Urinary bladder (tissue), 4 donors: ENCODE measurements around the gene HNRNPA3. TPM values are rescaled to one million over a fixed set of nuclear protein-coding genes. Genes with fewer than 3 reads are reported as not detected.

Experiments used
- DNase-seq: peaks from one replicate; pipeline ENCODE4 v3.0.0-alpha.2; 2015; ENCODE audit errors: extremely low spot score
- H3K27ac ChIP-seq: one replicate; pipeline ENCODE4 v1.5.1; 2013; ENCODE audit warnings: low read depth, mild to moderate bottlenecking, moderate library complexity
- H3K36me3 ChIP-seq: one replicate; pipeline ENCODE4 v1.6.1; 2013; ENCODE audit warnings: mild to moderate bottlenecking, moderate library complexity; ENCODE audit not compliant: insufficient read depth
- H3K4me1 ChIP-seq: one replicate; pipeline ENCODE4 v1.6.1; 2013; ENCODE audit warnings: mild to moderate bottlenecking, moderate library complexity; ENCODE audit not compliant: insufficient read depth
- H3K4me3 ChIP-seq: one replicate; pipeline ENCODE4 v1.5.1; 2013; ENCODE audit warnings: low read depth, low read length
- WGBS: extraction: QIAGEN DNeasy Blood & Tissue Kit; methylation state at CpG from one replicate; pipeline ENCODE4 v1.1.7; 2013; 5-methylcytosine and 5-hydroxymethylcytosine counted together
- polyA plus RNA-seq: library from polyadenylated mRNA; stranded (reverse); fragments of 200-250 nt; gene quantifications from one replicate; pipeline ENCODE4 v1.2.3, GENCODE V29; 2013
- total RNA-seq: library from RNA; depleted of rRNA; stranded (reverse); fragments of >200 nt; gene quantifications from one replicate; pipeline ENCODE4 v1.2.3, GENCODE V29; 2014
- donor health status: healthy with polysubstance abuse.
- donor health status: healthy.

The HNRNPA3 gene
- total RNA-seq (129 TPM), polyA plus RNA-seq (160 TPM)

DNA sequence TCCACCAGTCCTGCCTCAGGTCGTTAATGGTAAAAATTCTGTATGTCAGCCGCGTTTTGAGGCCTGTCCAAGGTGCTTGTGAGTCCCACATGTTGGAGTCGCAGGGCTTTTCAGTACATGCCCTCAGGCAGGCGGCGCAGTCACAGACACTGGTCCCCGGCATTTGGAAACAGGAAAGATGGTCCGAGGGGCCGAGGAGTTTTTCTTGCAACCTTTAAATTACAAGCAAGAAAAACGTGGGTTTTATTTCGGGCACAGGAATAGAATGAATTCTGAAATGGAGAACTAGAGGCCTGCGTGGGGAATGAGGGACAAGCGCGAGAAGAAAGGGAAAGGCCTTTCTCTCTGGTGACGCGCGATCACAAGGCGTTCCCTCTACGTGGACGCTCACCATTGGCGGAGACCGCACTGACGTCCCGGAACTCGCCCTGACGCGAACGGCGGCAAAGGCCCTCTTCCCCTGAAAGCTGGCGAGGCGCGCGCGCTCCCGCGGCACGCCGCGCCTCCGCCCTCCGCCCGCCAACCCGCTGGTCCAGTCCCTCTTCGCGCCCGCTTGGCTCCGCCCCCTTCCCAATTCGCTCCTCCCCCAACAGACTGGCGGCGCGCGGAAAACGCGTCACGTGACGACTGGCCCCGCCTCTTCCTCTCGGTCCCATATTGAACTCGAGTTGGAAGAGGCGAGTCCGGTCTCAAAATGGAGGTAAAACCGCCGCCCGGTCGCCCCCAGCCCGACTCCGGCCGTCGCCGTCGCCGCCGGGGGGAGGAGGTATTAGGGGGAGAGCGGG, at the start of gene HNRNPA3:
HNRNPA3 (plus strand) TSS at position 689 of the 785 bp plus-strand sequence; CDS start at position 695, 6 bp downstream.
- 5% methylated on average over 74 of the region's 74 CpGs for WGBS
- Histone ChIP-seq H3K36me3 (peaks cover 2% of the 10 kb centered on the region), H3K4me3 (peak within 1 kb of the TSS; percentile 88), H3K4me1 (no peaks in the 10 kb centered on the region), H3K27ac (peak within 1 kb of the TSS; percentile 100)
- peak; percentile 95 for DNase-seq

DNA sequence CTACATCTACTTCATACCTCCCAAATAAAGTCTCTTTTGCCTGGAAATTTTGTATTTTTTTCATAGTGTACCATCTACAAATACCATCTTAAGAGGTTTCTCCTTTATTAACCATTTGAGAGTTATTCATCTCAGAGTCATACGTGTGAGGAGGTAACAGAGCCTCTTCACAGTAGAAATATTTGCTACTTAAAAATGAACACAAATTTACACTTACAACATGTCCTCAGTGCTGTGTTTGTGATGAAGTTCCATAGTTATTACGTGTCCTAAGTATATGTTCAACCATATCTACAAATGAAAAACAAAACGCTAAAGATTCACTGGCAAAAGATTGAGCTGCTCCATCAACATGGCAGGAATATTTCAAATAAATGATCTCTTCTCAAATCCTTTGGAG, 48.5 kb upstream of the HNRNPA3 start:
- DNase-seq: no peak
- Histone ChIP-seq H3K36me3 (no peaks in the 10 kb centered on the region), H3K4me3 (no peak overlapping the region), H3K27ac (peak overlapping the region; percentile 38), H3K4me1 (no peaks in the 10 kb centered on the region)
- 13% methylated on average over 3 of the region's 3 CpGs for WGBS

DNA sequence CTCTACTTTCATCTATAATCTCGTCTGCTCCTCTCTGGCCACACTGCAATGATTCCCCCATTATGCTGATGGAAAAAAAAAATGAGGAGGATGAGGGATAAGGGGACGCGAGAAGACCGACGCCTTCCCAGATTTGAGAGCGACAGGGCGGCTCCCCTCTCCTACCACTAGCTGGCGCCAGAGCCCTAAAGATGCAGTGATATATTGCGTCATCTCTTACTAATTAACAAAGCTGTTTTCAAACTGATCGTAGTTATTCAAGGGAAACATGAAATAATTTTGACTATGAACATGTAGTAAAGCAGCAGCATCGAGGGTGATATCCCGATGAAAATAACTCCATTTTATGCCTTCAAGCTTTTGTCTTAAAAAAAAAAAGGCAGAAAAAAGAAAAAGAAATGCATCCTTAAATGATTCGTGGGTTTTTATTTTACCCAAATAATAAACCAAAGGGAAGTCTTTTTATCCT, 48.0 kb upstream of the HNRNPA3 start:
- peak overlapping the region; percentile 85 for H3K27ac ChIP-seq
- DNase-seq: peak; percentile 83
- H3K4me3 ChIP-seq: no peak overlapping the region
- no peaks in the 10 kb centered on the region for H3K36me3 ChIP-seq
- no peaks in the 10 kb centered on the region for H3K4me1 ChIP-seq
- under 1% methylated on average over 13 of the region's 13 CpGs for WGBS

DNA sequence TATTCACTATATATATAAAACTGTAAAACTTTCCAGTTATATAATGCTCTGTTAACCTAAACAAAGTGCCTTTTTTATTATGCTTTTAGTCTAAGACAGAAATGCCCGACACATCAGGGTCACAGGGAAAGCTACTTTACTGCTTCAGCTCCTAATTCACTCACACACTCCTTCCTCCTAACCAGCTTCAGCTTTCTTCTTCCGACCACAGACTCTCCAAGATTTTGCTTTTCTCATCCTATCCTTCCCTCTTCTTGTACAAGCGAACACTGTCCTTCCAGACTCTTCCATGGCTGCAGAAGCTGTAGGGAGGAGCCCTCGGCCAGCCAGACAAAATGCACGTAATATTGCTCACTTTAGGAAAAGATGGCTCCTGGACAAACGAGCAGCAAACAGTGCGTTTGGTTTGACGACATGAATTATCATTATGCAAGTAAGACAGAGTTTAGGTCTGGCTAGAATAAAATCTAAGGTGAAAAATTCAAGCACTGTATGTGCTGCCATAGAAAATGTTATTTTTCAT, 47.5 kb upstream of the HNRNPA3 start:
- 3% methylated on average over 8 of the region's 8 CpGs for WGBS
- DNase-seq: peak; percentile 57
- H3K36me3 ChIP-seq: no peaks in the 10 kb centered on the region
- peak overlapping the region; percentile 85 for H3K27ac ChIP-seq
- H3K4me1 ChIP-seq: no peaks in the 10 kb centered on the region
- H3K4me3 ChIP-seq: peak overlapping the region; percentile 33

DNA sequence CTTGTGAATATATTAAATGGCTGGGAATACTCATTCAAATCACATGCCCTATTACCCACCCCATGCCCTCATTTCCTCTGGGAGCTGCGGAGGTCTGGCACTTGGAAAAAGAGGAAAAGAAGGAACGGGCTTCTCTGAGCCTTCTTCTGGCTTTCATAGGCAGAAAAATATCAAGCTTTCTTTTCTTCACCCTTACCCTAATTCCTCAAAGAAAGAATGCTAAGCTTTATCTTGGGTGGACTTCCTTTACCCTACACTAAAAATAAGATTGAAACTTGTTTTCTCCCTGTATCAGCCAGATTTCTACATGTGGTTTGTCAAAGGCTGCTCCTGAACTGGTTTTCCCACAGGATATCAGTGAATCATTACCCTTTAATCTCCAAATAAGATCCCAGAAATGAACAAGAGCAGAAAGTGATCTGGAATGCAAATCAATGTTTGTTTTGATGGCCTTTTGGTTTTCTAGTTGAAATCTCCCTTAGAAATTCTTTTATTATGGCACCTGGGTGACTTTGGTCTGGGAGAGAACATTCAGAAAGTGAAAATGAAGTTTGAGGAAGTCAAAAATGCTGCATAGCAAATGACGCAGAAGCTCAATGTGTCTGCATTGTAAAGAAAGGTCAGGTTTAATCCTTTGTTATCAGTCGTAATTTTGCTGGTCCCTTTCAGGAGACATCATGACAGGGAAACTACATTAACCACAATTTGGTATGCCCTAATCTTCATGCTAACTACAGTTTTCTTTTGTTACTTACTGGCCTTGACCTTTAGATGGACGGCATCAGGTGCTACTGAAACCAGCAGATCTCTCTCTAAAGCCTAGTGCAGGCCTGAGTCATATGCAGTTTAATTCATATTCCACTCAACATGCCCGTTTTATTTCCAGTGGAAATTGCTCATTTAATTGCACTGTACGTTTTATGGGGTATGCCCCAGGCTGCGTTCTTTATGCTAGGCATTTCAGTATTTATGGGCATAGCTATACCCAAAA, 46.6 kb upstream of the HNRNPA3 start:
- Histone ChIP-seq H3K4me1 (no peaks in the 10 kb centered on the region), H3K4me3 (no peak overlapping the region), H3K36me3 (no peaks in the 10 kb centered on the region), H3K27ac (peak overlapping the region; percentile 78)
- DNase-seq: no peak
- WGBS: 42% methylated on average over 8 of the region's 8 CpGs

DNA sequence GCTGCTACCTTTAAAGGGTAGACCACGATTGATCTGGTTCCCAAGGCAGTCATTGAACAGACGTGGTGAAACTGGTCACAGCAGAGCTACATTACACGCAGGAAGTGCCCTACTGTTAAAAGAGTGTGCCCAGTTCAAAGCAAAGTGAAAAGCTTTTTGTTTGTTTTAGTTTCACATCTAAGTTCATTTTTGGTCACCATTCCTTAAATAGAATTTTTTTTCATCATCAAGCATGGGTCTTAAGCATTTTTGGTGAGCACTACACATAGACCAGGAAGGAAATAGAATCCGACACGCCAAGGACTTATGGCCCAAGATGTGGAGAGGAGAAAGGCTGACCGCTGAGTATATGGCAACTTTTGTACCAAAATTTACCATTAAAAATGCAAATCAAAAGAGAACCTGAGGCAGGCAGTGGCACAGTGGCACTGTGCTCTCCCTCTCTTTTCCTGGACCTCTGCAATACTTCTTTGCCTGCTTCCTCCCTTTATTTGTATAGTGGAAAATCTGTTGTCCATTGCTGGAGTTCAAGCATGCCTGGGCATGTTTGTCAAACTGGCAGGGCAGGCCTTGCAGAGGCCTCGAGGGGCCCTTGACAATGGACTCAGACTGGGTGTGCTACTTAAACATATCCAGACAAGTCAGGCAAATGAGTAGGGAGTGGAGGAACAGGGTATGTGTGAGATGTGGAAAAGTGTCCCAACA, 42.6 kb upstream of the HNRNPA3 start:
- Histone ChIP-seq H3K4me1 (no peaks in the 10 kb centered on the region), H3K27ac (peak overlapping the region; percentile 83), H3K36me3 (no peaks in the 10 kb centered on the region), H3K4me3 (no peak overlapping the region)
- 79% methylated on average over 7 of the region's 7 CpGs for WGBS
- DNase-seq: peak; percentile 82

DNA sequence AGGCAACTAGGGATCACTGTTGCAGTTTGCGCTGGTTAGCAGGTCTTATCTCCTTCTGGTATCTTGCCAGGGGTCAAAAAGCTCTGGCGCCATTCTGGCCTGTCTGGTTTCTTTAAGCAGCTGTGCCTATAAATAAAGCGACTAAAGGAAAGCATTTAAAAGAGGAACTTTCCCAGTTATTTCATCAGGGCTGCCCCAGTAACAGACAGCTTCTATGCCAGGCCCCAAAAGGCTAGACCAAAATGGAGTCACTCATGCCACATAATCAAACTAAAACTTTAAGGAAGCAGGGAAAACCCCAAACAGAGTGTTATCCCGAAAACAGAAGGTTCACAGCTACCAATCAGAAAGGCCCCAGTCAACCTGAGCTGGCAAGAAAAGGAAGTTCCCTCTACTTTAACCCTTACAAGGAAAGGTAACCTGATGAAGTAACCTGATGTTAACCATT, 41.2 kb upstream of the HNRNPA3 start:
- no peak for DNase-seq
- Histone ChIP-seq H3K27ac (no peak overlapping the region), H3K36me3 (no peaks in the 10 kb centered on the region), H3K4me3 (no peak overlapping the region), H3K4me1 (no peaks in the 10 kb centered on the region)
- 48% methylated on average over 4 of the region's 4 CpGs for WGBS

DNA sequence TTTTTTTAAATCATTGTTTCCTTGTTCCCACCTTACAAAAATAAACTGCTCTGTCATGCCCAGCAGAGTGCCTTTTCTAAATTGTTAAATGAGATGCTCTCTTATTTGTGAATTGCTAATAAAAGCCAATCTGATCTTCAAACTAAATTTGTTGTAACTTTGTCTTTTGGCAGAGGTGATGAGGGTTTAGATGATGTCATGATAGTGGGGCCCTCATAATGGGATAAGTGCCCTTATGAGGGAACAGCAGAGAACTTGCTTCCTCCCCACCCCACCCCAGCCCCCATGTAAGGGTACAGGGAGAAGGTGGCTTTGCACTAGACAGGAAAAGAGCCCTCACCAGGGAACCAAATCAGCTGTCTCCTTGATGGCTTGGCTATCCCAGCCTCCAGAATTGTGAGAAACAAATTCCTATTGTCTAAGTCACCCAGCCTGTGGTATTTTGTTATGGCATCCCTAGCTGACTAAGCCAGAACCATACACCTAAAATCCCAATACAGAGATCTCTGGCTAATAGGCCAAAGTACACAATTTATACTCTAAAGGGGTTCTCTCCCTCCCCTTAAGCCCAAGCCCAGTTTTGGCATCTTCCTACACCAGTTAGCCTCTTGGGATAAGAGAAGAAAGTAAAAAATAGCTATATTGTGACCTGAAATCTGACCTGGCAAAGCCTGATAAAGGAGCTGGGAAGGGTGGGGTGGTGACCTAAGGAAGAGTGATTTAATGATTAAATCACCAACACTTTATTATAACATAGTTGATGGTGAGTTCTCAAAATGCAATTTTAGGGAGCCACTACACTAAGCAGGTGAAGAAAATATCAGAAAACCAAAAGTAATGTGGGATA, 40.3 kb upstream of the HNRNPA3 start:
- no peaks in the 10 kb centered on the region for H3K36me3 ChIP-seq
- H3K27ac ChIP-seq: no peak overlapping the region
- H3K4me3 ChIP-seq: no peak overlapping the region
- no peak for DNase-seq
- no peaks in the 10 kb centered on the region for H3K4me1 ChIP-seq

DNA sequence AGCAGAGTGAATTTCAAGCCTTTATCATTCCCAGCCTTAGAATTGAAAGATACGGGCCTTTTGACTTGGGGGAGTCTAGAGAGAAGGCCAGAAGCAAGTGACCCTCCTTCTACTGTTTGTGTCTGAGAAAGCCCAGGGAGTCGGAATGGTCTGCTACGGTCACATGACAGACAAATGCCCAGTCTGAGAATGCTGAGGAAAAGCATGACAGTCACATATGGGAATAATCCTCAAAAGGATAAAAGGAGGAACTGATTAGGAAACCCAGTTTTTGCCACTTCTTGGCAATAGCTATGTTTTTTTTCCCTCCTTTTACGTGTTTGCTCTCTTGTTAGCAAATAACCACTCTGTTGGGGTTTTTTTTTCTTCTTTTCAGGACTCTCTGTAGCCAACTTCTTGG, 38.1 kb upstream of the HNRNPA3 start:
- H3K36me3 ChIP-seq: no peaks in the 10 kb centered on the region
- 67% methylated on average over 4 of the region's 4 CpGs for WGBS
- no peak overlapping the region for H3K27ac ChIP-seq
- no peaks in the 10 kb centered on the region for H3K4me1 ChIP-seq
- DNase-seq: no peak
- H3K4me3 ChIP-seq: no peak overlapping the region

DNA sequence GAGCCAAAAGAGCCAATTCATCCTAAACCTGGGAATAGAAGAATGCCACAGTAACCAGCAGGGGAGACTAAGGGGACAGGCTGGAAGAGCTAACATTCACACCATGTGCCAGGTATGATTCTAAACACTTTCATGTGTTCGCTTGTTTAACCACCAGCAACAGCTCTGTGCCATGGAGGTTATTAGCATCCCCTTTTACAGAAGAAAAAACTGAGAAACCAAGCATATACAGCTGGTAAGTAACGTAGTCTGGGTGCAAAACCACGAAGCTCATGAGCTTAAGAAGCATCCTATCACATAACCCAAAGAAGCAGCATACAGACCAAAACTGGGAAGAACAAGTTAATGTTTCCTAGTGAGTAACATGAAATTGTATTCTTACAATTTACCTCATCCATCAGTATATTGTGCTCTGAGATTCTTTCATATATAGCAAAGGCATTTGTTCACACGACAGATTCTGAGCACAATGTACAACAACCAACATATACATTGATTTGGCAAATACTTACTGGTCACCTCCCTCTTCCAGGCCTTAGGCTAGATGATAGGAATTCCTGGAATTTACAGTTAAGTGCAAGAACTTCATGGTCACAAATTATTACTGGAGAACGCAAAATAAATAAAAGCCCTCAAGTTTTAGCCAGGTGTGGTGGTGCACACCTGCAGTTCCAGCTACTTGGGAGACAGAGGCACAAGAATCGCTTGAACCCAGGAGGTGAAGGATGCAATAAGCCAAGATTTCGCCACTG, 36.5 kb upstream of the HNRNPA3 start:
- no peak for DNase-seq
- Histone ChIP-seq H3K27ac (no peak overlapping the region), H3K4me1 (no peaks in the 10 kb centered on the region), H3K4me3 (no peak overlapping the region), H3K36me3 (no peaks in the 10 kb centered on the region)
- 88% methylated on average over 7 of the region's 7 CpGs for WGBS

DNA sequence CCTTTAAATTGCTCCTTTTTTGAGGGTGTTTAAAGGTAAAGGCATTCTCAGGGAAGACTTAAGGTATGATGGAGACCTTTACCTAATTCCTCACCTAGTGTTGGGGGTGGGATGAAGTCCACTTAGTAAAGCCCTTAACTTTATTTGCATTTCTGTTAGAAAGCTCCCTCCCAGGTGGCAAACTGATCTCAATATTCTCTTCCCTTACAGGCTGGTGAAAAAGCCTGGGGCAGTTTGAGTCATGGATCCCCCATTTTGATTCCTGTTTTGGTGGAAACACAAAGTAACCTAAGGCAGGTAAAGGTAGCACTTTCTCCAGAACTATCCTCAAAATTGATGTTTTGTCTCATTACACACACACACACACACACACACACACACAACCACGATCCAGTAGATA, 33.8 kb upstream of the HNRNPA3 start:
- 52% methylated on average over 1 of the region's 1 CpG for WGBS
- Histone ChIP-seq H3K27ac (no peak overlapping the region), H3K4me1 (no peaks in the 10 kb centered on the region), H3K36me3 (no peaks in the 10 kb centered on the region), H3K4me3 (no peak overlapping the region)
- DNase-seq: no peak

DNA sequence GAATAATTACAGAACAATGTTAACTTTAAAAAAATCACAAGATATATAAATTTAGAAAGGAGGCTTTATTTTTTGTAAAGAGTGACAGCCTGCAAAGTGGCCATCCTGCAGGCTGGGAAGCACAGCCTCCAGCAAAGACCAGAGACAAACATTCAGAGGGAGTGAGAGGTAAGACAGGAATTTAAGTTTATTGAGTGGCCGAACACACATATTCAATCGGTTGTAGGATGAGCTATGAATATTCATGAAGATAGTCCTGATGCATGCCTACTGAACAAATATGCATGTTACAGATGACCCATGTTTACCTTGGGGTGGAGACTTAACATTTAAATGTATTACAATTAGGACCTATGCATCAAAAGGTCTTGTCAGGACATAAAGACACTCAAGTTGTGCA, 33.4 kb upstream of the HNRNPA3 start:
- DNase-seq: no peak
- H3K4me3 ChIP-seq: no peak overlapping the region
- no peaks in the 10 kb centered on the region for H3K36me3 ChIP-seq
- 70% methylated on average over 2 of the region's 2 CpGs for WGBS
- no peaks in the 10 kb centered on the region for H3K4me1 ChIP-seq
- no peak overlapping the region for H3K27ac ChIP-seq
